HG03354 (cell line): ENCODE data around the gene ZDHHC15.
"Not testable (repeated sequence)": the region's sequence is repeated elsewhere in the genome, so short reads cannot be mapped to it uniquely, and the experiment has no call there.

Source experiments
- ATAC-seq: cut with Tn5 transposase; IDR thresholded peaks from one replicate; pipeline ENCODE4 v1.9.1; 2021; ENCODE audit warnings: mild to moderate bottlenecking; ENCODE audit not compliant: unreplicated experiment, poor library complexity, severe bottlenecking

The ZDHHC15 gene

GRCh38 chrX:75522565-75523431 lies at the start of gene ZDHHC15:
TSS of gene ZDHHC15 (minus strand) at chrX:75523037. CDS start at chrX:75523024, 13 bp downstream.
- ATAC-seq, result no peak

- not testable (repeated sequence) for ATAC-seq
Observed at GRCh38 chrX:75560544-75560943, 37.7 kb upstream of the ZDHHC15 start.

GRCh38 chrX:75547783-75548182 lies 24.9 kb upstream of the ZDHHC15 start:
- no peak for ATAC-seq

GRCh38 chrX:75546724-75547511 lies 24.1 kb upstream of the ZDHHC15 start:
- no peak for ATAC-seq

- ATAC-seq, result no peak
Observed at GRCh38 chrX:75544786-75545185, 21.9 kb upstream of the ZDHHC15 start.

GRCh38 chrX:75483933-75484332 lies 38.9 kb downstream of the ZDHHC15 start:
- no peak for ATAC-seq

- not testable (repeated sequence) for ATAC-seq
Observed at GRCh38 chrX:75461780-75462179, 61.1 kb downstream of the ZDHHC15 start.

- no peak for ATAC-seq
Observed at GRCh38 chrX:75421688-75422230, 101.1 kb downstream of the ZDHHC15 start.

- ATAC-seq, result not testable (repeated sequence)
Observed at GRCh38 chrX:75407153-75407552, 115.7 kb downstream of the ZDHHC15 start.

- no peak for ATAC-seq
Observed at GRCh38 chrX:75390470-75390869, 132.4 kb downstream of the ZDHHC15 start.

- no peak for ATAC-seq
Observed at GRCh38 chrX:75369721-75370120, 153.1 kb downstream of the ZDHHC15 start.

GRCh38 chrX:75366861-75367260 lies 156.0 kb downstream of the ZDHHC15 start:
- no peak for ATAC-seq

GRCh38 chrX:75365243-75365975 lies 157.4 kb downstream of the ZDHHC15 start:
- no peak for ATAC-seq

- no peak for ATAC-seq
Observed at GRCh38 chrX:75361788-75362187, 161.0 kb downstream of the ZDHHC15 start.

- ATAC-seq, result not testable (repeated sequence)
Observed at GRCh38 chrX:75348601-75349000, 174.2 kb downstream of the ZDHHC15 start.

- no peak for ATAC-seq
Observed at GRCh38 chrX:75337525-75337924, 185.3 kb downstream of the ZDHHC15 start.

GRCh38 chrX:75335127-75335458 lies 187.7 kb downstream of the ZDHHC15 start:
- no peak for ATAC-seq

- not testable (repeated sequence) for ATAC-seq
Observed at GRCh38 chrX:75334407-75335126, 188.3 kb downstream of the ZDHHC15 start.

- ATAC-seq, result no peak
Observed at GRCh38 chrX:75327607-75328006, 195.2 kb downstream of the ZDHHC15 start.
